DOHH2 (cell line): Measurements from ENCODE around the gene SLC44A3.

Source experiments
- EZH2phosphoT487 ChIP-seq: fragments of 200-600 bp; sonication (generic); IDR thresholded peaks from 2 replicates; pipeline ENCODE4 v1.6.1; 2017; ENCODE audit warnings: borderline replicate concordance, mild to moderate bottlenecking, antibody characterized with exemption, low read length, moderate library complexity, mixed read lengths
- TF ChIP-seq, protein P1 (sequence below): fragments of 200-600 bp; sonication (generic); IDR thresholded peaks from one replicate; pipeline ENCODE4 v1.5.1; 2014; ENCODE audit warnings: antibody characterized with exemption, mild to moderate bottlenecking, low read depth, low read length; ENCODE audit not compliant: poor library complexity, severe bottlenecking

- TF ChIP-seq, protein P1, sequence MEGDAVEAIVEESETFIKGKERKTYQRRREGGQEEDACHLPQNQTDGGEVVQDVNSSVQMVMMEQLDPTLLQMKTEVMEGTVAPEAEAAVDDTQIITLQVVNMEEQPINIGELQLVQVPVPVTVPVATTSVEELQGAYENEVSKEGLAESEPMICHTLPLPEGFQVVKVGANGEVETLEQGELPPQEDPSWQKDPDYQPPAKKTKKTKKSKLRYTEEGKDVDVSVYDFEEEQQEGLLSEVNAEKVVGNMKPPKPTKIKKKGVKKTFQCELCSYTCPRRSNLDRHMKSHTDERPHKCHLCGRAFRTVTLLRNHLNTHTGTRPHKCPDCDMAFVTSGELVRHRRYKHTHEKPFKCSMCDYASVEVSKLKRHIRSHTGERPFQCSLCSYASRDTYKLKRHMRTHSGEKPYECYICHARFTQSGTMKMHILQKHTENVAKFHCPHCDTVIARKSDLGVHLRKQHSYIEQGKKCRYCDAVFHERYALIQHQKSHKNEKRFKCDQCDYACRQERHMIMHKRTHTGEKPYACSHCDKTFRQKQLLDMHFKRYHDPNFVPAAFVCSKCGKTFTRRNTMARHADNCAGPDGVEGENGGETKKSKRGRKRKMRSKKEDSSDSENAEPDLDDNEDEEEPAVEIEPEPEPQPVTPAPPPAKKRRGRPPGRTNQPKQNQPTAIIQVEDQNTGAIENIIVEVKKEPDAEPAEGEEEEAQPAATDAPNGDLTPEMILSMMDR: no peak
- no peak for TF ChIP-seq EZH2phosphoT487
These were observed 43.8 kb downstream of the SLC44A3 start for GRCh38 chr1:94863919-94864318.
